Myocyte (in vitro differentiated cells): ENCODE data around the gene TMEM59L. TPM values are rescaled to one million over a fixed set of nuclear protein-coding genes. Genes with fewer than 3 reads are reported as not detected.

Source experiments
- total RNA-seq: library from RNA; depleted of rRNA; stranded (reverse); fragments of >200 nt; gene quantifications from 2 replicates; pipeline ENCODE4 v1.2.3, GENCODE V29; 2014

TMEM59L gene
- total RNA-seq, 1 donor from 2014 or later = 0.64 TPM

Other genes starting within 250 kb of the TMEM59L start
- 104 and 116 TPM in 2 replicates for gene GDF15, start 226.7 kb upstream of the TMEM59L start, total RNA-seq
- gene LRRC25, start 215.2 kb upstream of the TMEM59L start, total RNA-seq = not detected in 2 replicates
- gene SSBP4, start 193.5 kb upstream of the TMEM59L start, total RNA-seq = 124 and 134 TPM in 2 replicates
- 5.0 and 11.7 TPM in 2 replicates for gene ISYNA1, start 174.7 kb upstream of the TMEM59L start, total RNA-seq
- gene ELL, start 90.8 kb upstream of the TMEM59L start, total RNA-seq = 8.1 and 10.0 TPM in 2 replicates
- gene FKBP8, start 69.3 kb upstream of the TMEM59L start, total RNA-seq = 295 and 304 TPM in 2 replicates
- 75.0 and 82.4 TPM in 2 replicates for gene KXD1, start 55.0 kb upstream of the TMEM59L start, total RNA-seq
- 567 and 699 TPM in 2 replicates for gene UBA52, start 41.0 kb upstream of the TMEM59L start, total RNA-seq
- 64.0 and 76.1 TPM in 2 replicates for gene REX1BD, start 24.1 kb upstream of the TMEM59L start, total RNA-seq
- gene CRLF1, start 6.1 kb upstream of the TMEM59L start, total RNA-seq = 0.11 TPM in 1 of 2 replicates, not detected in the other
- gene KLHL26, start 24.2 kb downstream of the TMEM59L start, total RNA-seq = 3.5 and 3.9 TPM in 2 replicates
- 2.8 and 3.3 TPM in 2 replicates for gene CRTC1, start 70.8 kb downstream of the TMEM59L start, total RNA-seq
- gene COMP, start 178.4 kb downstream of the TMEM59L start, total RNA-seq = not detected in 2 replicates
- gene UPF1, start 219.1 kb downstream of the TMEM59L start, total RNA-seq = 47.4 and 63.5 TPM in 2 replicates